Common myeloid progenitor, CD34-positive (primary cell): ENCODE data around the gene ENPP1.

Experiments used
- CTCF ChIA-PET: fragments of 350-600 bp; sonication (Branson Sonifier 250); formaldehyde crosslinking; loops from one replicate; lab custom pipeline; 2021; ENCODE audit warnings: antibody characterized with exemption; lab: Charles Lee
- POLR2A ChIA-PET: fragments of 350-600 bp; sonication (Branson Sonifier 250); formaldehyde crosslinking; loops from one replicate; lab custom pipeline; 2021; ENCODE audit warnings: antibody characterized with exemption; lab: Charles Lee
- DNase-seq, 3 donors: peaks; one replicate each; pipeline versions ENCODE4 v3.0.0 to v3.0.0-alpha.2; 2013
- H3K27ac ChIP-seq, 2 experiments: 1 replicate in 1 of 2; 2 replicates in 1 of 2; pipeline ENCODE4 v1.7.0; 2013; ENCODE audit warnings: inconsistent platforms in 2 of 2, low read length in 2 of 2, mild to moderate bottlenecking in 2 of 2, low read depth in 1 of 2, moderate library complexity in 1 of 2; ENCODE audit not compliant: severe bottlenecking in 2 of 2, insufficient read depth in 1 of 2, poor library complexity in 1 of 2
- H3K27me3 ChIP-seq, 5 experiments: replicated peaks in 2 of 5; 1 replicate in 3 of 5; 2 replicates in 2 of 5; pipeline versions ENCODE4 v1.6.1 to v1.7.0; 2013; ENCODE audit warnings: low read length in 4 of 5, mild to moderate bottlenecking in 2 of 5, moderate library complexity in 2 of 5, inconsistent platforms in 1 of 5; ENCODE audit not compliant: insufficient read depth in 5 of 5, control insufficient read depth in 4 of 5
- H3K36me3 ChIP-seq, 4 experiments: 1 replicate in 2 of 4; 2 replicates in 2 of 4; pipeline versions ENCODE4 v1.6.1 to v1.7.0; 2013; ENCODE audit warnings: low read length in 3 of 4, control low read depth in 1 of 4, mild to moderate bottlenecking in 1 of 4; ENCODE audit not compliant: control insufficient read depth in 4 of 4, insufficient read depth in 4 of 4
- H3K4me1 ChIP-seq, 4 experiments: 1 replicate in 3 of 4; 2 replicates in 1 of 4; pipeline versions ENCODE4 v1.6.1 to v1.7.1; 2013; ENCODE audit warnings: low read length in 3 of 4, mild to moderate bottlenecking in 3 of 4, control low read depth in 1 of 4, inconsistent platforms in 1 of 4, moderate library complexity in 1 of 4; ENCODE audit not compliant: control insufficient read depth in 4 of 4, insufficient read depth in 4 of 4; ENCODE audit errors: control extremely low read depth in 1 of 4
- H3K4me3 ChIP-seq, 7 experiments: 1 replicate in 4 of 7; 2 replicates in 3 of 7; pipeline versions ENCODE4 v1.5.1 to v1.7.0; 2013; ENCODE audit warnings: mild to moderate bottlenecking in 7 of 7, low read length in 6 of 7, moderate library complexity in 6 of 7, inconsistent platforms in 2 of 7, low read depth in 2 of 7, control low read depth in 1 of 7; ENCODE audit not compliant: insufficient read depth in 4 of 7, control insufficient read depth in 1 of 7; ENCODE audit errors: extremely low read depth in 1 of 7
- H3K9me3 ChIP-seq, 5 experiments: 1 replicate in 4 of 5; 2 replicates in 1 of 5; pipeline versions ENCODE4 v1.6.1 to v1.7.1; 2013; ENCODE audit warnings: low read length in 4 of 5, mild to moderate bottlenecking in 2 of 5, inconsistent platforms in 1 of 5, low read depth in 1 of 5, moderate library complexity in 1 of 5; ENCODE audit not compliant: control insufficient read depth in 4 of 5, insufficient read depth in 2 of 5; ENCODE audit errors: control extremely low read depth in 1 of 5
- WGBS: methylation state at CpG from one replicate; pipeline ENCODE4 v1.1.5; 2013; ENCODE audit not compliant: insufficient coverage; 5-methylcytosine and 5-hydroxymethylcytosine counted together

Gene ENPP1

GRCh38 chr6:131775886-131776285, 31.9 kb upstream of the ENPP1 start:
- 93% methylated on average over 3 of the region's 3 CpGs for WGBS
- POLR2A ChIA-PET = no interaction called here
- H3K27ac ChIP-seq = no peak overlapping the region
- no peak overlapping the region for H3K4me3 ChIP-seq
- H3K9me3 ChIP-seq = no peaks in the 10 kb centered on the region
- no peaks in the 10 kb centered on the region for H3K36me3 ChIP-seq
- peaks cover 0 to 14% (median 2%) of the 10 kb centered on the region in 5 experiments for H3K27me3 ChIP-seq
- DNase-seq = no peak
- no peaks in the 10 kb centered on the region for H3K4me1 ChIP-seq
- CTCF ChIA-PET = no interaction called here

GRCh38 chr6:131776985-131777384, 30.8 kb upstream of the ENPP1 start:
- Histone ChIP-seq H3K27ac (no peak overlapping the region), H3K27me3 (peaks cover 0 to 14% (median 2%) of the 10 kb centered on the region in 5 experiments), H3K9me3 (no peaks in the 10 kb centered on the region), H3K36me3 (no peaks in the 10 kb centered on the region), H3K4me1 (no peaks in the 10 kb centered on the region), H3K4me3 (no peak overlapping the region)
- ChIA-PET CTCF (no interaction called here), POLR2A (no interaction called here)
- no CpG with 5 or more reads among the region's 2 CpGs for WGBS
- DNase-seq = no peak

GRCh38 chr6:131778169-131778568, 29.7 kb upstream of the ENPP1 start:
- Histone ChIP-seq H3K36me3 (no peaks in the 10 kb centered on the region), H3K27me3 (peaks cover 0 to 7% (median 2%) of the 10 kb centered on the region in 5 experiments), H3K27ac (no peak overlapping the region), H3K9me3 (no peaks in the 10 kb centered on the region), H3K4me1 (no peaks in the 10 kb centered on the region), H3K4me3 (no peak overlapping the region)
- ChIA-PET CTCF (no interaction called here), POLR2A (no interaction called here)
- no peak for DNase-seq
- no CpG with 5 or more reads among the region's 1 CpG for WGBS

- Histone ChIP-seq H3K4me3 (no peak overlapping the region), H3K9me3 (no peaks in the 10 kb centered on the region), H3K4me1 (no peaks in the 10 kb centered on the region), H3K36me3 (no peaks in the 10 kb centered on the region), H3K27me3 (peaks cover 0 to 6% (median 2%) of the 10 kb centered on the region in 5 experiments), H3K27ac (no peak overlapping the region)
- ChIA-PET CTCF (no interaction called here), POLR2A (no interaction called here)
- no peak for DNase-seq
- 100% methylated on average over 1 of the region's 2 CpGs for WGBS
Observed at GRCh38 chr6:131779304-131779703, 28.5 kb upstream of the ENPP1 start.

- ChIA-PET POLR2A (no interaction called here), CTCF (no interaction called here)
- 97% methylated on average over 10 of the region's 11 CpGs for WGBS
- H3K9me3 ChIP-seq = no peaks in the 10 kb centered on the region
- no peak for DNase-seq
- no peak overlapping the region for H3K4me3 ChIP-seq
- H3K27ac ChIP-seq = no peak overlapping the region
- H3K27me3 ChIP-seq = peaks cover 0 to 6% (median 0%) of the 10 kb centered on the region in 5 experiments
- H3K4me1 ChIP-seq = no peaks in the 10 kb centered on the region
- no peaks in the 10 kb centered on the region for H3K36me3 ChIP-seq
Observed at GRCh38 chr6:131780600-131780999, 27.2 kb upstream of the ENPP1 start.

GRCh38 chr6:131781687-131782086, 26.1 kb upstream of the ENPP1 start:
- POLR2A ChIA-PET = no interaction called here
- Histone ChIP-seq H3K27ac (no peak overlapping the region), H3K9me3 (peaks cover 0 to 3% (median 0%) of the 10 kb centered on the region in 5 experiments), H3K4me3 (no peak overlapping the region), H3K27me3 (peaks cover 0 to 13% (median 0%) of the 10 kb centered on the region in 5 experiments), H3K36me3 (no peaks in the 10 kb centered on the region), H3K4me1 (no peaks in the 10 kb centered on the region)
- no peak for DNase-seq
- 96% methylated on average over 3 of the region's 3 CpGs for WGBS
- CTCF ChIA-PET = no interaction called here

- H3K9me3 ChIP-seq = peaks cover 0 to 3% (median 0%) of the 10 kb centered on the region in 5 experiments
- DNase-seq = no peak
- POLR2A ChIA-PET = no interaction called here
- H3K4me3 ChIP-seq = no peak overlapping the region
- H3K27ac ChIP-seq = no peak overlapping the region
- CTCF ChIA-PET = no interaction called here
- H3K27me3 ChIP-seq = peaks cover 0 to 15% (median 2%) of the 10 kb centered on the region in 5 experiments
- no peaks in the 10 kb centered on the region for H3K36me3 ChIP-seq
- 100% methylated on average over 1 of the region's 1 CpG for WGBS
- H3K4me1 ChIP-seq = no peaks in the 10 kb centered on the region
Observed at GRCh38 chr6:131782764-131783163, 25.1 kb upstream of the ENPP1 start.
